H1 (cell line): ENCODE data around the gene TBC1D10A. TPM values are rescaled to one million over a fixed set of nuclear protein-coding genes. Genes with fewer than 3 reads are reported as not detected.

Source experiments
- BACH1 ChIP-seq: IDR thresholded peaks from 2 replicates; pipeline ENCODE4 v1.6.1; 2012; ENCODE audit warnings: low read length, improper control_type of control experiment
- CEBPB ChIP-seq: IDR thresholded peaks from 2 replicates; pipeline ENCODE4 v1.6.1; 2012; ENCODE audit warnings: low read depth, low read length
- EZH2 ChIP-seq: fragments of 200-600 bp; sonication (generic); IDR thresholded peaks from 2 replicates; pipeline ENCODE4 v1.7.1; 2012; ENCODE audit warnings: low read depth, mild to moderate bottlenecking, moderate library complexity, low read length, inconsistent platforms; ENCODE audit not compliant: severe bottlenecking
- NANOG ChIP-seq: IDR thresholded peaks from 2 replicates; pipeline ENCODE4 v1.6.1; 2011; ENCODE audit warnings: low read length, low read depth, mild to moderate bottlenecking, inconsistent platforms; ENCODE audit not compliant: insufficient read depth, poor library complexity, severe bottlenecking
- SIN3A ChIP-seq, 2 experiments: IDR thresholded peaks in 1 of 2; conservative IDR thresholded peaks in 1 of 2; 2 replicates each; pipeline ENCODE4 v1.6.1; 2011 to 2012; ENCODE audit warnings: low read length in 2 of 2, improper control_type of control experiment in 1 of 2, low read depth in 1 of 2, mild to moderate bottlenecking in 1 of 2
- SIRT6 ChIP-seq: IDR thresholded peaks from one replicate; pipeline ENCODE4 v1.7.1; 2012; ENCODE audit warnings: low read length, inconsistent platforms
- SP4 ChIP-seq: IDR thresholded peaks from 2 replicates; pipeline ENCODE4 v1.6.1; 2012; ENCODE audit warnings: low read length, inconsistent platforms
- TBP ChIP-seq: IDR thresholded peaks from 2 replicates; pipeline ENCODE4 v1.6.1; 2011; ENCODE audit warnings: low read depth, low read length, improper control_type of control experiment
- TEAD4 ChIP-seq: IDR thresholded peaks from 2 replicates; pipeline ENCODE4 v1.6.1; 2012; ENCODE audit warnings: low read depth, low read length, inconsistent platforms, mixed read lengths
- ZNF274 ChIP-seq: IDR thresholded peaks from 2 replicates; pipeline ENCODE4 v1.7.0; 2012; ENCODE audit warnings: low read length, borderline replicate concordance; ENCODE audit errors: extremely low read depth
- polyA plus RNA-seq, 7 experiments: library from polyadenylated mRNA; depleted of rRNA in 3 of 7; stranded (reverse) in 5 of 7; unstranded in 2 of 7; fragments of >200 nt in 5 of 7; fragments of 200-250 nt in 2 of 7; gene quantifications; 1 replicate in 5 of 7; 2 replicates in 1 of 7; 4 replicates in 1 of 7; pipeline versions ENCODE4 v1.2.1 to v1.2.3, GENCODE V29; 2011 to 2013; ENCODE audit warnings: missing spikeins in 2 of 7, mixed read lengths in 2 of 7
- total RNA-seq: library from RNA; stranded (reverse); fragmentation: NEBNext Ultra II Directional; extraction: Animal tissue kit (Norgen Biotek cat#: 25700); gene quantifications from 2 replicates; pipeline ENCODE4 v1.2.1, GENCODE V29; 2021
- TF ChIP-seq, protein P1 (sequence below): fragments of 300-600 bp; sonication (generic); IDR thresholded peaks from 2 replicates; pipeline ENCODE4 v1.7.1; 2012; ENCODE audit warnings: low read length, moderate library complexity, mild to moderate bottlenecking, inconsistent platforms; ENCODE audit not compliant: insufficient replicate concordance

TBC1D10A gene
- total and polyA plus RNA-seq, 2 of the 8 experiments (the other 6 are each of a cell fraction or from before 2014, with no cell fraction given): 5.4 to 7.0 TPM

DNA sequence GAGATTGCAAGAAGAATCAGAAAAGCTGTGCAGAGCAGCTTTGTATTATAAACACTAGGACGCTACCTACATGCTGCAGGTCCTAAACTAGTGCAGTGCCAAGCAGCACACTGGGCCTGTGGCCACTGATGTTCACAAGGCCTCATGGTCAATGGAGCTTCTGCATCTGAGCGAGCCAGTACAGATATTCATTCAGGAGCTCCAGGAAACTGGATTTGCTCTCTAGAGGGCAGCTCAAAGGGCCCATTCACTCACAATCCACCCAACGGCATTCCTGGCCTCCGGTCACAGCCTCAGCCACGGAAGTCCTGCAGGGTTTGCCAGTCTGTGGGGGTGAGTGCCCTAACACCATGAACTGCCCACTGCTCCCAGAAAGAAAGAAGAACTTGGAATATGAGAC lies 5.8 kb upstream of the TBC1D10A start (continued):
- TF ChIP-seq, protein P1, sequence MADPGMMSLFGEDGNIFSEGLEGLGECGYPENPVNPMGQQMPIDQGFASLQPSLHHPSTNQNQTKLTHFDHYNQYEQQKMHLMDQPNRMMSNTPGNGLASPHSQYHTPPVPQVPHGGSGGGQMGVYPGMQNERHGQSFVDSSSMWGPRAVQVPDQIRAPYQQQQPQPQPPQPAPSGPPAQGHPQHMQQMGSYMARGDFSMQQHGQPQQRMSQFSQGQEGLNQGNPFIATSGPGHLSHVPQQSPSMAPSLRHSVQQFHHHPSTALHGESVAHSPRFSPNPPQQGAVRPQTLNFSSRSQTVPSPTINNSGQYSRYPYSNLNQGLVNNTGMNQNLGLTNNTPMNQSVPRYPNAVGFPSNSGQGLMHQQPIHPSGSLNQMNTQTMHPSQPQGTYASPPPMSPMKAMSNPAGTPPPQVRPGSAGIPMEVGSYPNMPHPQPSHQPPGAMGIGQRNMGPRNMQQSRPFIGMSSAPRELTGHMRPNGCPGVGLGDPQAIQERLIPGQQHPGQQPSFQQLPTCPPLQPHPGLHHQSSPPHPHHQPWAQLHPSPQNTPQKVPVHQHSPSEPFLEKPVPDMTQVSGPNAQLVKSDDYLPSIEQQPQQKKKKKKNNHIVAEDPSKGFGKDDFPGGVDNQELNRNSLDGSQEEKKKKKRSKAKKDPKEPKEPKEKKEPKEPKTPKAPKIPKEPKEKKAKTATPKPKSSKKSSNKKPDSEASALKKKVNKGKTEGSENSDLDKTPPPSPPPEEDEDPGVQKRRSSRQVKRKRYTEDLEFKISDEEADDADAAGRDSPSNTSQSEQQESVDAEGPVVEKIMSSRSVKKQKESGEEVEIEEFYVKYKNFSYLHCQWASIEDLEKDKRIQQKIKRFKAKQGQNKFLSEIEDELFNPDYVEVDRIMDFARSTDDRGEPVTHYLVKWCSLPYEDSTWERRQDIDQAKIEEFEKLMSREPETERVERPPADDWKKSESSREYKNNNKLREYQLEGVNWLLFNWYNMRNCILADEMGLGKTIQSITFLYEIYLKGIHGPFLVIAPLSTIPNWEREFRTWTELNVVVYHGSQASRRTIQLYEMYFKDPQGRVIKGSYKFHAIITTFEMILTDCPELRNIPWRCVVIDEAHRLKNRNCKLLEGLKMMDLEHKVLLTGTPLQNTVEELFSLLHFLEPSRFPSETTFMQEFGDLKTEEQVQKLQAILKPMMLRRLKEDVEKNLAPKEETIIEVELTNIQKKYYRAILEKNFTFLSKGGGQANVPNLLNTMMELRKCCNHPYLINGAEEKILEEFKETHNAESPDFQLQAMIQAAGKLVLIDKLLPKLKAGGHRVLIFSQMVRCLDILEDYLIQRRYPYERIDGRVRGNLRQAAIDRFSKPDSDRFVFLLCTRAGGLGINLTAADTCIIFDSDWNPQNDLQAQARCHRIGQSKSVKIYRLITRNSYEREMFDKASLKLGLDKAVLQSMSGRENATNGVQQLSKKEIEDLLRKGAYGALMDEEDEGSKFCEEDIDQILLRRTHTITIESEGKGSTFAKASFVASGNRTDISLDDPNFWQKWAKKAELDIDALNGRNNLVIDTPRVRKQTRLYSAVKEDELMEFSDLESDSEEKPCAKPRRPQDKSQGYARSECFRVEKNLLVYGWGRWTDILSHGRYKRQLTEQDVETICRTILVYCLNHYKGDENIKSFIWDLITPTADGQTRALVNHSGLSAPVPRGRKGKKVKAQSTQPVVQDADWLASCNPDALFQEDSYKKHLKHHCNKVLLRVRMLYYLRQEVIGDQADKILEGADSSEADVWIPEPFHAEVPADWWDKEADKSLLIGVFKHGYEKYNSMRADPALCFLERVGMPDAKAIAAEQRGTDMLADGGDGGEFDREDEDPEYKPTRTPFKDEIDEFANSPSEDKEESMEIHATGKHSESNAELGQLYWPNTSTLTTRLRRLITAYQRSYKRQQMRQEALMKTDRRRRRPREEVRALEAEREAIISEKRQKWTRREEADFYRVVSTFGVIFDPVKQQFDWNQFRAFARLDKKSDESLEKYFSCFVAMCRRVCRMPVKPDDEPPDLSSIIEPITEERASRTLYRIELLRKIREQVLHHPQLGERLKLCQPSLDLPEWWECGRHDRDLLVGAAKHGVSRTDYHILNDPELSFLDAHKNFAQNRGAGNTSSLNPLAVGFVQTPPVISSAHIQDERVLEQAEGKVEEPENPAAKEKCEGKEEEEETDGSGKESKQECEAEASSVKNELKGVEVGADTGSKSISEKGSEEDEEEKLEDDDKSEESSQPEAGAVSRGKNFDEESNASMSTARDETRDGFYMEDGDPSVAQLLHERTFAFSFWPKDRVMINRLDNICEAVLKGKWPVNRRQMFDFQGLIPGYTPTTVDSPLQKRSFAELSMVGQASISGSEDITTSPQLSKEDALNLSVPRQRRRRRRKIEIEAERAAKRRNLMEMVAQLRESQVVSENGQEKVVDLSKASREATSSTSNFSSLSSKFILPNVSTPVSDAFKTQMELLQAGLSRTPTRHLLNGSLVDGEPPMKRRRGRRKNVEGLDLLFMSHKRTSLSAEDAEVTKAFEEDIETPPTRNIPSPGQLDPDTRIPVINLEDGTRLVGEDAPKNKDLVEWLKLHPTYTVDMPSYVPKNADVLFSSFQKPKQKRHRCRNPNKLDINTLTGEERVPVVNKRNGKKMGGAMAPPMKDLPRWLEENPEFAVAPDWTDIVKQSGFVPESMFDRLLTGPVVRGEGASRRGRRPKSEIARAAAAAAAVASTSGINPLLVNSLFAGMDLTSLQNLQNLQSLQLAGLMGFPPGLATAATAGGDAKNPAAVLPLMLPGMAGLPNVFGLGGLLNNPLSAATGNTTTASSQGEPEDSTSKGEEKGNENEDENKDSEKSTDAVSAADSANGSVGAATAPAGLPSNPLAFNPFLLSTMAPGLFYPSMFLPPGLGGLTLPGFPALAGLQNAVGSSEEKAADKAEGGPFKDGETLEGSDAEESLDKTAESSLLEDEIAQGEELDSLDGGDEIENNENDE: no peak
- TF ChIP-seq SIN3A (conservative IDR thresholded peaks at IDR 0.05 in 1 of 2, IDR thresholded peaks at IDR 0.05 in 1 of 2; ENCODE audit: low read depth in 1 of 2, low read length in 2 of 2) (no peak), SIRT6 (no peak), NANOG (no peak), ZNF274 (no peak), CEBPB (no peak), TBP (no peak), TEAD4 (no peak), SP4 (no peak), EZH2 (no peak), BACH1 (no peak)
